Stimulated activated CD4-positive, alpha-beta T cell treated with anti-CD3 and anti-CD28 coated beads, Interleukin-4, amount 100 ng/mL, for 1 hour (primary cell): Measurements from ENCODE around the gene OR4K1.
"Not testable (repeated sequence)": the region's sequence is repeated elsewhere in the genome, so short reads cannot be mapped to it uniquely, and the experiment has no call there.

Experiments
- DNase-seq: peaks from one replicate; pipeline ENCODE4 v3.0.0-alpha.2; 2020

The OR4K1 gene, protein sequence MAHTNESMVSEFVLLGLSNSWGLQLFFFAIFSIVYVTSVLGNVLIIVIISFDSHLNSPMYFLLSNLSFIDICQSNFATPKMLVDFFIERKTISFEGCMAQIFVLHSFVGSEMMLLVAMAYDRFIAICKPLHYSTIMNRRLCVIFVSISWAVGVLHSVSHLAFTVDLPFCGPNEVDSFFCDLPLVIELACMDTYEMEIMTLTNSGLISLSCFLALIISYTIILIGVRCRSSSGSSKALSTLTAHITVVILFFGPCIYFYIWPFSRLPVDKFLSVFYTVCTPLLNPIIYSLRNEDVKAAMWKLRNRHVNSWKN

DNA sequence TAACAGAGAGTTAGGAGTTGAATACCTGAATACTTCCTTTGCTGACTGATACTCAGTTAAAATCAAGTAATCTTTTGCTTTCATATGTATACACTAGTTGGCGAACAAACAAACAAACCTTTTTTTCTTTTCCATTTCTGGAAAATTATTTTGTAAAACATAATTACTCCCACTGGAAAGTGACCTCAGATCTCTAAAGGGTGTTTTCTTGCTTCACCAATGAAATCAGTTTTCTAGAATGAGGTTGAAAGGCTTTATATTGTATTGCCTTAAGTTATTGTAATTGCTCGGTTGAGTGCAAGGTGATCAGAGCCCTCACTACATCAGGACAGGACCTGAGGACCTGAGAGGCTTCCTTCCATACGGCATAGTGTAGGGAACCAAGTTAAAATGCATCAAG, at the start of gene OR4K1:
Gene OR4K1 (plus strand): TSS at position 301 of the 400 bp plus-strand sequence. CDS start 4,750 bp downstream, outside the sequence.
- no peak for DNase-seq

DNA sequence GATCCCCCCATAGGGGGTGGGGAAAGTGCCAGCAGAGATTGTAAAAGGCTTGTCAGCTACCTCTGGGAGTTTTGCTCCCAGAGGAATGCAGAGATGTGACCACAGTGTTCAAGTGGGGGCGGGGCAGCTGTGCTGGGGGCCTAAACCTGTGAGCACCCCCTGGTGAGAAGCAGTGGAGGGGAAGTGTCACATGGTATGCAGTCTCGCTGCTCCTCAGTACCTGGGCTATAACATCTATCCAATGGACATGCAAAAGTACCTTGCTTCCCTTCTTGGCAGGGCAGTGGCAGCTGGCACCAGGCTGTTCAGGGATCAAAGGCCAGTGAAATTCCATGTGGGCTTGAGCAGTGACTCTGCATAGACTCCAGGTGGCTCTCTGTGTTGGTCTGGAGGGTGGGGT, 35.4 kb upstream of the OR4K1 start:
- no peak for DNase-seq

DNA sequence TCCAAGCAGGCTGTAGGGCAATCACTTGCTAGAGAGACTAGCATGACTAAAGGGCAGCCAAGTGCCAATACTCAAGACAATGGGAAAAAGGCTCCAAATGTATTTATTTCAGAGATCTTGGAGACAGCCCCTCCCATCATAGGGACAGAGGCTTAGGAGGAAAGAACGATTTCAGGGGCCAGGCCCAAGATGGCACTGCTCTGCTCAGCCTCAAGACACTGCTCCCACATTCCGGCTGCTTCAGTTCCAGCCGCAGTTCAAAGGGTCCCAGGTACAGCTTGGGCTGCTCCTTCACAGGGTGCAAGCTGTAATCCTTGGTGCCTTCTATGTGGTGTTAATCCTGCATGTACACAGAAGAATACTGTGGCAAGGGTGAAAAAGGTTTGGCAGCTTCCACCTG, 29.7 kb upstream of the OR4K1 start:
- DNase-seq = no peak

DNA sequence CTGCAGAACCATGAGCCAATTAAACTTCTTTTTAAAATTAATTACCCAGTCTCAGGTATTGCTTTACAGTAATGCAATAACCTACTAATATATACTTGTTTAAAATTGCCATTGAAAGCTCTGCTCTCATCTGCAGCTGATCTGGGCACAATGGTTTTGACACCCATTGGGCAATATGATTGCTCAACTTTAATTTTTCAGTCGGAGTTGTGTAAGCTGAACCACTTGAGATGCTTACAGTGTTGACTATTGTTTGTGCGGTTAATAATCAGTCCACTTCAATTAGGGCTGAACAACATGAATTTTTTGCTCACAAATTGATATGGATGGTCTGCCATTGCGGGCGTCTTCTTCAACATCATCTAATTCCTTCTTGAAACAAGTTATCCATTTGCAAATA, 28.3 kb upstream of the OR4K1 start:
- DNase-seq = no peak

DNA sequence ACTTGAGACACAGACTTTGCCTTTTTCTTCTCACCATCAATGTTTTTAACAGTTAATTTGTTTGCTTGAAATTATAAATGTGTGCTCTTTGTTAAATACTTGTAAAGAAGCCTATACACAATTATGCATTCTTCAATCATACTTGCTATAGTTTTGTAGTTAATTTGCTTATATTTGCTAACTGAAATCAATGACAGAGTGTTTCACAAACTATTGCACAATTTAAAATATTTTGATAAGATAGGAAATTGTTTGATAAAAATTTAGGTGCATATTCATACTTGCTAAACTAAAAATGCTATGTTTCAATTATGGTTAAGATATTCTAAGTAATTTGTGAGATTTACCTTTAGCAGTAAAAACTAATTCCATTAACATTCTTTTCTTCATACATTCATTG, 24.1 kb upstream of the OR4K1 start:
- no peak for DNase-seq

DNA sequence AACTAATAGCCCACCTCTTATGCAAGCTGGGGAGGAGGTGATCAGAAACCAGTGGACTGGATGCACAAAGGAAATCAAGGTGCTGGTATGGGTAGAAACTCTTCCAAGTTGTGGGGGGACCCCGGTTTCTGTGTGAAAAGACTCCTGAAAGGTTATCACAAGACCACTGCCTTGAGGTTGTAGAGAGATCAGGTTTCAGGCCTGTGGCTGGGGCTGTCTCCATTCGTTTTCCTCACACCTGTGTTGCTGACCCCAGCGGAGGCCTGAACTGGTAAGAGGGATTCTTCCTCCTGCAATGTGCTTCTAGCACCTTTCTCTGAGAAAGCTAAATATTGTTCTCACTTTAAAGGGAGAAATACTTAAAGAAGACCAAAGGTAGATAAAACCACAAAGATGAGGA, 19.6 kb upstream of the OR4K1 start:
- DNase-seq = no peak

DNA sequence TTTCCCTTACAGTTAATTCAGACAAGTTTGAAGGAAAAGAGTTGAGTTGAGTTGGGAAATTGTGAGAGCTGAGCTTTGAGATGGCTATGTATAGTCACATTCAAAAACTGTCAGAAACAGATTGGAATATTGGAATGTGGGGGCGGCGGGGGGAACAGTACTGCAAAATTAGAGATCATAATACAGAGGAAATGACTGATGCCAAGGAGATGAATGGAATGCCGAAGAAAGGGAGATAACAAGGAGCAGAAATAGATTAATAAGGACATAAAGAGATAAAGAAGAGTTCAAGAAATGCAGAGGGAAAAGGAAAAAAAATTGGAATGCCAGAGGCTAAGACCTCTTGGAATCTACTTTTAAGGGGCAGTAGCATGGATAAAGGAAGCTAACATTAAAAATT, 13.5 kb upstream of the OR4K1 start:
- DNase-seq = no peak

DNA sequence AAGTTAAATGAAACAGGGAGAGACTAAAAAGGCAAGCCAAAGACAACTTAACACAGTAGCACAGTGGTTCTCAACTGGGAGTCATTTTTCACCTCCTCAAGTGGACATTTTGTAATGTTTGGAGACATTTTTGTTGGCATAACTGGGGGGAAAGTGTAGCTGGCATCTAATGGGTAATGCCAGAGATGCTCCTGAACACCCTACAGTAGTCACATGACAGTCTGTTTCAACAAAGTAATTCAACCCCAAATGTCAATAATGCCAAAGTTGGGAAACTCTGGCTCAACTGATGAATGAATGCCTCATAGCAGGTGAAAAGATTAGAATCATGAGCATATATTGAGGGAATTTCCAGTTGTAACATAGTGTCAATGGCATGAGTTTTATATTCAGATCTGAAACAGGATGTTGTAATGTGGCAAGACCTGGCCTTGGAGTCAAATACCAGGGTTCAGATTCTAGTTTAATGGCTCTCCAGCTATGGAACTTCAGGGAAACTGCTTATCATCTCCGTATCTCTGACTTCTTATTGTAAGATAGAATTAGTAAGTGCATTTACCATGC, 12.7 kb upstream of the OR4K1 start:
- no peak for DNase-seq

DNA sequence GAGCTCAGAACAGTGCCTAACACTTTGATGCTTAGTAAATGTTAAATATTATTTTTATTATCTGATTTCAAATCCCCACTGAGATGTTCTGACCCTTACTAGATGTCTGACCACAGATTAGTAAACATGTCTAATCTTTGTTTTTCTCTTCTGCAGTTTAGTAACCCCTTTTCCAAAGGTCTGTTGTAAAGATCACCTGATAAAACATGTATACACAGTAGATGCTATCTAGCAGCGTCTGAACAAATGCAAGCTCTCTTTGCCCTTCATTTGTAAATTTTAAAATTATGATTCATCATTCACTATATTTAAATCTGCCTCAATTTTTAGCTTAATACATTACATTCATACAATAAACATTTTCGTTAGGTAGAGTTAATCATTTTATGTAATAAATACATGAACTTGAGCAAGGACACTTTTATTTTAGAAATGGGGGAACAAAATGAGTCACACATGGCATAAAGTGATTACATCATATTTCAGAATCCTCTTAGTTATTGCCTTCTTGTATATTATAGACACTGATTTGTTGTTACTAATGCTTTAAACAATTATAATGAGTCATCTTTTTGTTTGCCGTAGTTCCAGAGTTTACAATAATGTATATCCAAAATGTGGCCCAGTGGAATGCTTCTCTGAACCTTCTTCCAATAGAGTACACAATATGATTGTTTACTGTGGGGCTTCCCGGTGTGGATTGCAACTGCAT, 12.0 kb upstream of the OR4K1 start:
- DNase-seq = no peak

DNA sequence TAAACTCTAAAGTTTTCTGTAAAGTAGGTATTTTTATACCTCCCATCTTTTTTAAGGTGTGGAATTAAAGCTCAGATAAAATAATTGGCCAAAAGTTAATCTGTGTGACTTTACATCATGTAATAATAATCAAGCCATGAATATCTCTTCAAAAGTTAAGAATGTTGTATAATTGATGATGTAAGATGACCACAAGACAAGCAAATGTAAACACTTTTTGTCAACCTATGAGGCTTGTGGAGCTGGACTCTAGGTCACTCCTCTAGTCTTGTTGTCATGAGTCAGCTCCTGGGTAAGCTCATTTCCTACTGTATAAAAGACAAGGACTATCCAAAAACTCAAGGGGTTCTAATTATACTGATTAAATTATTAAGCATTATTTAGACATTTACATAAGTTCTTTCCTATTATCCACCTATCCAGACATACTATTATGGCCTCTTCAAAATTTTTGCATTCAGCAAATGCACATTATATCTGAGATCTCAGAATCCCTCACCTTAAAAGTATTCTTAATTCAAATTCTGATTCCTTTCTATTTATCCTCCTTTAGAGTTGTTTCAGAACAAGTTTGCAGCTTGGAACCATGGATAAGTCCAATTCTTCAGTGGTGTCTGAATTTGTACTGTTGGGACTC, 10.6 kb upstream of the OR4K1 start, which contains the start of gene OR4K5:
Gene OR4K5 (plus strand): TSS at position 587 of the 637 bp plus-strand sequence. CDS start 0 bp downstream, at position 587.
- no peak for DNase-seq

DNA sequence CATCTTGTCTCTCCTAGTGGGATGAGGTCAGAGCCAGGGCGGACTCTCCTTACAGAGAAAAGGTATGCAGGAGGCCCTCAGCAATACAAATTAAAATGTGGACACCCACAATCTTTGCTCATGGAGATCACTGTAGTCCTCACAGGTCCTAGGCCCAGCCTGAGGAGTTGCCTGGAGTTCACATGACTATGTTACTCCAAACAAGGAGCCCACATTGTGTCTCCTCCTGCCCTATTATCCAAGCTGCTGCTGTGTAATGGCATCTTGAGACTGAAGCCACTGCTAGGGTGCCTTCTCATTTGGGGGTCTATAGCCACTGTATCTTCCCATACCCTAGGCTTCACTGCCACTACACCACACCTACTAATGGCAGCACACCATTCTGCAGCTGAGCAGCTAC, 11.0 kb downstream of the OR4K1 start:
- no peak for DNase-seq

DNA sequence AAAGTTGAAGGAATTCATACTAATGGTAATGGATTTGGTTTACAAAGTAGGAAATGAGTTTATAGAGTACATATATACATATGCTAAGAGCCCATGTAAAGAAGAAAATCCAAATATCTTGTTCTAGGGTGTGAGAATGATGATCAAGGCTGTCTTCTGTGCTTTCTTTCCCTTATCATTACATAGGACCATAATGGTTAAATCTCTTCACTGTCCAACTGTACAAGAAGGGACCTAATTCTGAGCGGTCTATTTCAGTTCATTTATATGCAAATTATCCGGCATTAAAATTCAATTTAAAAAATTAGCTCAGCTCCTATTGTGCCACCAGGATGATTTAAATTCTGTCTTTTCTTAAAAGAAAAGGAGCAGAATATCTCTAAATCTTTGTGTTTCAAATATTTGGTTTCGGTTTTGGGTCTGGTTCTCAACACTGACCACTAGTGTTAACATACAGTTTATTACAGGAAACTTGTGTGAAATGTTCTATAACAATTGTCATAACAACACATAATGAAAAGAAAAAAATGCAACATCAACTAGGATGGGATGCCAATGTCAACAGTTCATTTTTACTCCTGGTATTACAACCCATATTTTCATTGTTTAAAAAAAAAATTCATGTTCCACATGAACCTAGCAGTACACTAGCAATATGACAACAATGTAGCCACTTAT, 16.8 kb downstream of the OR4K1 start:
- DNase-seq = no peak

DNA sequence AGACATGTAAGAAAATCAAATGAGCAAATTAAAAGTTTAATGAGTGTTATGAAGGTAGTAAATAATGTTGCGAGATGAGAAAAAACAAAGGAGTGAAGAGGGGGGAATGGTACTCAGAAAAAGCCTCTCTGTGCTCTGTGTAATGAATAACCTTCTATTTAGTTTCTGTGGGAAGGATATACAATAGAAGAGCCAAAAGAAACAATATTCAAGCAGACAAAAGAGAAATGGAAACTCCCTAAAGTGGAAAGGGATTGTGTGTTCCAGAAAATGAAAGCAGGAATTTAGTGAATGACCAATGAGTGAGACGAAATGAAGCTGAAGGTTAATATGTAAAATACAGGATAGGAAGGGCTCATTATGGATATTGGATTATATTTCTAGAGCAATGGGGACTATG, 18.5 kb downstream of the OR4K1 start:
- no peak for DNase-seq

DNA sequence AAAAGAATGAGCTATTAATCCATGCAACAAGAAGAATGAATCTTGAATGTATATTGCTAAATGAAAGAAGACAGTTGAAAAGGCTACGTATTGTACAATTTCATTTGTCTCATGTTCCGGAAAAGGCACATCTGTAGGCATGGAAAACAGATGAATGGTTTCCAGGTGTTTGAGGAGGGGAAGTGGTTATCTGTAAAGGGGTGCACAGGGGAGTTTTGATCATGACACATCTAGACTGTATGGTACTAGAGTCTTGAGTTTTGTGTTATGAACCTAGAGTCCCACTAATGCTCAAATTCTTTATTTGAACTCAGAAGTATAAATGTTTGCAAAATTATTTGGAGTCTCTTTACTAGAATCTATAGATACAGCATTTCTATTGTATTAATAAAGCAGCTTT, 39.0 kb downstream of the OR4K1 start:
- DNase-seq = not testable (repeated sequence)

DNA sequence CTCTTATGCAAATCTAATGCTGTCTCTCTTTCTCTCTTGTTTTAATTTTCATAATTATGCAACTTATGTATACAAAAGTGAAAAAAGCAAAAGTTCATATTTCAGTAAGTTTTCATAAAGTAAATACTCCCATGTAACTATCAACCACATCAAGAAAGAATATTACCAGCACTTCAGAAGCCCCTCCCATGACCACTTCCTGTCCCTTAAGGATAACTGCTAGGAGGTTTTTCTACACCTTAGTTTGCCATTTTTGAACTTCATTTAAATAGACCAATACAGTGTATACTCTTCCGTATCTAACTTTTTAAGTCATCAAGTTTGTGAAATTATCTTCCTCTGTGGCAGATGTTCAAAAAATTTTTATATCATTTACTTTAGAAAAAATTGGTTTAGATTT, 44.1 kb downstream of the OR4K1 start:
- no peak for DNase-seq

DNA sequence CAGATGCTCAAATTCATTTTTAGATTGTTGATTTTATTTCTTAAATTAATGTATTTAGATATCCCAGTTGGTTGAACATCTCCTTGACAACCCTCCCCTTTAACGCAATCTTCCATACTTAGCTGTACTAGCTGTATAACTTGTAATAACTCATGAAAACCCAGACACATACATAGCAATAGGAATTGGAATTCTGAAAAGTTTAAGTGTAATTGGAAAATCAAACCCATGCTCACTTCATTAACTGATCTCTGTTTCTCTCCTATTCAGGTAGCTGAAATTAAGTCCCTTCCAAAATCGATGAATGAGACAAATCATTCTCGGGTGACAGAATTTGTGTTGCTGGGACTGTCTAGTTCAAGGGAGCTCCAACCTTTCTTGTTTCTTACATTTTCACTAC, 44.6 kb downstream of the OR4K1 start, which contains the start of gene OR4K15:
Gene OR4K15 (plus strand): TSS at position 301 of the 400 bp plus-strand sequence. CDS start 0 bp downstream, at position 301.
- DNase-seq = no peak
